Endothelial cell (in vitro differentiated cells): Measurements from ENCODE around the gene ZNF638. TPM values are rescaled to one million over a fixed set of nuclear protein-coding genes. Genes with fewer than 3 reads are reported as not detected.

Source experiments
- DNase-seq: peaks from one replicate; pipeline ENCODE4 v3.0.0; 2021; ENCODE audit warnings: low spot score
- H3K27ac Mint-ChIP-seq: one replicate; pipeline ENCODE4 v1.8.0; 2021; ENCODE audit warnings: mixed read lengths, inconsistent platforms; ENCODE audit not compliant: unreplicated experiment
- H3K27me3 Mint-ChIP-seq: one replicate; pipeline ENCODE4 v1.8.0; 2021; ENCODE audit warnings: mild to moderate bottlenecking, moderate library complexity, mixed read lengths, inconsistent platforms; ENCODE audit not compliant: unreplicated experiment
- H3K36me3 Mint-ChIP-seq: one replicate; pipeline ENCODE4 v1.8.0; 2021; ENCODE audit warnings: mild to moderate bottlenecking, low read depth, mixed read lengths, inconsistent platforms; ENCODE audit not compliant: unreplicated experiment
- H3K4me1 Mint-ChIP-seq: one replicate; pipeline ENCODE4 v1.8.0; 2021; ENCODE audit warnings: mild to moderate bottlenecking, mixed read lengths, inconsistent platforms; ENCODE audit not compliant: unreplicated experiment
- H3K4me3 Mint-ChIP-seq: one replicate; pipeline ENCODE4 v1.8.0; 2021; ENCODE audit warnings: mild to moderate bottlenecking, mixed read lengths, inconsistent platforms; ENCODE audit not compliant: unreplicated experiment
- H3K9me3 Mint-ChIP-seq: one replicate; pipeline ENCODE4 v1.8.0; 2021; ENCODE audit warnings: mixed read lengths, inconsistent platforms; ENCODE audit not compliant: unreplicated experiment
- total RNA-seq: library from RNA; stranded (reverse); fragmentation: NEBNext Ultra II Directional; extraction: Animal tissue kit (Norgen Biotek cat#: 25700); gene quantifications from one replicate; pipeline ENCODE4 v1.2.1, GENCODE V29; 2021; ENCODE audit not compliant: unreplicated experiment
- TF ChIP-seq, protein P1 (sequence below): fragments of 200-600 bp; sonication (generic); IDR thresholded peaks from one replicate; pipeline ENCODE4 v1.5.0; 2021; ENCODE audit warnings: antibody characterized with exemption; ENCODE audit not compliant: unreplicated experiment

ZNF638 gene
- total RNA-seq, 1 donor from 2014 or later: 144 TPM

DNA sequence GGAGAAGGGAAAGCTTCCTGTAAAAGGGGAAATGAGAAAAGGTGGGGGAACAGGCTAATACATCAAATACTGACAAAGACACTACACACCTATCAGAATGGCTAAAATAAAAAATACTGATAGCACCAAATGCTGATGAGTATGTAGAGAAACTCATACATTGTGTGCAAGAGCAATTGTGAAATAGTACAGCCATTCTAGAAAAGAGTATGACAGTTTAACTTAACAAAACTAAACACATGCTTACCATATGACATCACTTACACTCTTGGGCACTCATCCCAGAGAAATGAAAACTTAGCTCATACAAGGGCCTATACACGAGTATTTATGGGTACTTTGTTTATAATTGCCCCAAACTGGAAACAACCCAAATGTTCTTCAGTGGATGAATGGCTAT, 53.4 kb downstream of the ZNF638 start:
- no peaks in the 10 kb centered on the region for H3K9me3 Mint-ChIP-seq
- no peak overlapping the region for H3K27ac Mint-ChIP-seq
- H3K4me1 Mint-ChIP-seq: no peaks in the 10 kb centered on the region
- no peaks in the 10 kb centered on the region for H3K27me3 Mint-ChIP-seq
- DNase-seq: no peak
- H3K36me3 Mint-ChIP-seq: peaks cover 56% of the 10 kb centered on the region
- no peak overlapping the region for H3K4me3 Mint-ChIP-seq
- TF ChIP-seq, protein P1, sequence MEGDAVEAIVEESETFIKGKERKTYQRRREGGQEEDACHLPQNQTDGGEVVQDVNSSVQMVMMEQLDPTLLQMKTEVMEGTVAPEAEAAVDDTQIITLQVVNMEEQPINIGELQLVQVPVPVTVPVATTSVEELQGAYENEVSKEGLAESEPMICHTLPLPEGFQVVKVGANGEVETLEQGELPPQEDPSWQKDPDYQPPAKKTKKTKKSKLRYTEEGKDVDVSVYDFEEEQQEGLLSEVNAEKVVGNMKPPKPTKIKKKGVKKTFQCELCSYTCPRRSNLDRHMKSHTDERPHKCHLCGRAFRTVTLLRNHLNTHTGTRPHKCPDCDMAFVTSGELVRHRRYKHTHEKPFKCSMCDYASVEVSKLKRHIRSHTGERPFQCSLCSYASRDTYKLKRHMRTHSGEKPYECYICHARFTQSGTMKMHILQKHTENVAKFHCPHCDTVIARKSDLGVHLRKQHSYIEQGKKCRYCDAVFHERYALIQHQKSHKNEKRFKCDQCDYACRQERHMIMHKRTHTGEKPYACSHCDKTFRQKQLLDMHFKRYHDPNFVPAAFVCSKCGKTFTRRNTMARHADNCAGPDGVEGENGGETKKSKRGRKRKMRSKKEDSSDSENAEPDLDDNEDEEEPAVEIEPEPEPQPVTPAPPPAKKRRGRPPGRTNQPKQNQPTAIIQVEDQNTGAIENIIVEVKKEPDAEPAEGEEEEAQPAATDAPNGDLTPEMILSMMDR: no peak

DNA sequence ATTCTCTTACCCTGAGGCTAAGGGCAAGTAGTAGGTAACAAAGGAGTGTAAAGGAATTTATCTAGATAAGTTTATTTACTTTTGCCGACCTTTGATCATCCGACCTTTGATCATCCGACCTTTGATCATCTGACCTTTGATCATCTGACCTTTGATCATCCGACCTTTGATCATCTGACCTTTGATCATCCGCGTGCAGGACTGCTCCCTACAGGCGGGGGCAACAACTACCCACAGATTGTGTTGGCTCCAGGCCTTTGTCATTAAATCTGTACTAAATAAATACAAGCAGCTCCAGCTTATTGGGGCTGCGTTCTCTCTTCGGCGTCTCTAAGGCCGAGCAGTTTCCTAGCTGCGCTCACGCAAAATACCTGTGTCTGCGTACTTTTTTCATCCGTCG, 56.6 kb downstream of the ZNF638 start:
- Mint-ChIP-seq H3K36me3 (peaks cover 68% of the 10 kb centered on the region), H3K4me3 (peak overlapping the region; percentile 80), H3K4me1 (no peaks in the 10 kb centered on the region), H3K27ac (no peak overlapping the region), H3K9me3 (no peaks in the 10 kb centered on the region), H3K27me3 (peaks cover 1% of the 10 kb centered on the region)
- TF ChIP-seq, protein P1: no peak
- no peak for DNase-seq

DNA sequence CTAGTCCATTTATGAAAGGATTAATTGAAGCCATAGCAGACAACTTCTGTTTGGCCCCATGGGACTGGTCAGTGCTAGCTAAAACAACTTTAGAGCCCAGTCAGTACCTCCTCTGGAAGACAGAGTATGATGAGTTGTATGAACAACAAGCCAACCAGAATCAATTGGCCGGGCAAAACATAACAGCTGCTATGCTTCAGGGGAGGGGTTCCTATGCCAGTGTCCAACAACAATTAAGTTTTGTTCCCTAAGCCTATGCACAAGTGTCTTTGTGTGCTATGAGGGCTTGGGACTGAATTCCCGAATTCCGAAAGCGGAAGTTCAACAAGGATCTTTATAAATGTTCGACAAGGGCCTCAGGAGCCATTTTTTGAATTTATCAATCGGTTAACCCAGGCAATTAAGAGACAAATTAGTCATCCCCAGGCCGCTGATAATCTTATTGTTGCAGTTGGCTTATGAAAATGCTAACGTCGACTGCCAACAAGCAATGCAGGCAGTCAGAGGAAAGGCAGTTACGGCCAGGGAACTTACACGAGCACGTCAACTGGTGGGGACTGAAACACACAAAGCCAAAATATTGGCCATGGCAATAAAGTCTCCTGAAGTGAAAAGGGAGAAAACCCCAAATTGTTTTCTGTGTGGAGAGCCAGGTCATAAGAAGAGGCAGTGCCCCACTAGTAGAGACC, 57.9 kb downstream of the ZNF638 start:
- H3K4me3 Mint-ChIP-seq: no peak overlapping the region
- no peaks in the 10 kb centered on the region for H3K4me1 Mint-ChIP-seq
- no peak overlapping the region for H3K27ac Mint-ChIP-seq
- no peaks in the 10 kb centered on the region for H3K9me3 Mint-ChIP-seq
- H3K27me3 Mint-ChIP-seq: peaks cover 2% of the 10 kb centered on the region
- peaks cover 72% of the 10 kb centered on the region for H3K36me3 Mint-ChIP-seq
- no peak for DNase-seq
- TF ChIP-seq, protein P1: no peak

DNA sequence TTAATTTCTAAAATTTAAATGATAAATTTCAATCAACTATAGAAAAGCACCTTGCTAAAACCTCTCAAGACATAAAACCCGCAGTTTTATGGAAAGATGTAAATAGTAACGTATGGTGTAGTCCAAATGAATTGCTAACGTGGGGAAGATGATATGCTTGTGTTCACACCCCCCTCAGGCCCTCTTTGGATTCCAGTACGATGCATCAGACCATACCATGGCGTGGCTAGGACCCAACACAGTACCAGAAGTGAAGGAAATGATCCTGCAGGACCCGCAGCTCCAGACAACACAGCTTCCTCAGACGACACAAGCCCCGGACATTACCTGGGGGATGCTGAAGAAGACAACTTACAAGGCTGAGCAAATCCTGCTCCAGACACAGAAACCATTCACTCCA, 61.6 kb downstream of the ZNF638 start:
- TF ChIP-seq, protein P1: no peak
- peak overlapping the region; percentile 50 for H3K4me3 Mint-ChIP-seq
- H3K27me3 Mint-ChIP-seq: peaks cover 3% of the 10 kb centered on the region
- H3K9me3 Mint-ChIP-seq: no peaks in the 10 kb centered on the region
- DNase-seq: no peak
- H3K4me1 Mint-ChIP-seq: no peaks in the 10 kb centered on the region
- H3K36me3 Mint-ChIP-seq: peaks cover 77% of the 10 kb centered on the region
- no peak overlapping the region for H3K27ac Mint-ChIP-seq

DNA sequence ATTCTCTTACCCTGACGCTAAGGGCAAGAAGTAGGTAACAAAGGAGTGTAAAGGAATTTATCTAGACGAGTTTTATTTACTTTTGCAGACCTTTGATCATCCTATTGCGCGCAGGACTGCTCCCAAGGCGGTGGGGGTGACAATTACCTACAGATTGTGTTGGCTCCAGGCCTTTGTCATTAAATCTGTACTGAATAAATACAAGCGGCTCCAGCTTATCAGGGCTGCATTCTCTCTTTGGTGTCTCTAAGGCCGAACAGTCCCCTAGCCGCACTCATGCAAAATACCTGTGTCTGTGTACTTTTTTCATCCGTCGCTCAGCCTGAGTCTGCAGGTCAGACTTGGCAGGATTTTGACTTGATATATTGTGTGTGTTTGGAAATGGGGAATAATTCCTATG, 63.9 kb downstream of the ZNF638 start:
- no peak for DNase-seq
- no peak overlapping the region for H3K27ac Mint-ChIP-seq
- peaks cover 54% of the 10 kb centered on the region for H3K36me3 Mint-ChIP-seq
- H3K4me3 Mint-ChIP-seq: peak overlapping the region; percentile 66
- H3K27me3 Mint-ChIP-seq: peaks cover 3% of the 10 kb centered on the region
- TF ChIP-seq, protein P1: no peak
- H3K4me1 Mint-ChIP-seq: no peaks in the 10 kb centered on the region
- H3K9me3 Mint-ChIP-seq: no peaks in the 10 kb centered on the region
